ENCODE measurements around the gene PROCA1. TPM values are rescaled to one million over a fixed set of nuclear protein-coding genes. Genes with fewer than 3 reads are reported as not detected.
A peak's percentile ranks its signal among the peaks of the same experiment; 100 is the strongest.

The PROCA1 gene
- total and polyA plus RNA-seq, 2 of the 8 experiments (the other 6 are each of a cell fraction or from before 2014, with no cell fraction given) = 21.2 to 26.3 TPM

DNA sequence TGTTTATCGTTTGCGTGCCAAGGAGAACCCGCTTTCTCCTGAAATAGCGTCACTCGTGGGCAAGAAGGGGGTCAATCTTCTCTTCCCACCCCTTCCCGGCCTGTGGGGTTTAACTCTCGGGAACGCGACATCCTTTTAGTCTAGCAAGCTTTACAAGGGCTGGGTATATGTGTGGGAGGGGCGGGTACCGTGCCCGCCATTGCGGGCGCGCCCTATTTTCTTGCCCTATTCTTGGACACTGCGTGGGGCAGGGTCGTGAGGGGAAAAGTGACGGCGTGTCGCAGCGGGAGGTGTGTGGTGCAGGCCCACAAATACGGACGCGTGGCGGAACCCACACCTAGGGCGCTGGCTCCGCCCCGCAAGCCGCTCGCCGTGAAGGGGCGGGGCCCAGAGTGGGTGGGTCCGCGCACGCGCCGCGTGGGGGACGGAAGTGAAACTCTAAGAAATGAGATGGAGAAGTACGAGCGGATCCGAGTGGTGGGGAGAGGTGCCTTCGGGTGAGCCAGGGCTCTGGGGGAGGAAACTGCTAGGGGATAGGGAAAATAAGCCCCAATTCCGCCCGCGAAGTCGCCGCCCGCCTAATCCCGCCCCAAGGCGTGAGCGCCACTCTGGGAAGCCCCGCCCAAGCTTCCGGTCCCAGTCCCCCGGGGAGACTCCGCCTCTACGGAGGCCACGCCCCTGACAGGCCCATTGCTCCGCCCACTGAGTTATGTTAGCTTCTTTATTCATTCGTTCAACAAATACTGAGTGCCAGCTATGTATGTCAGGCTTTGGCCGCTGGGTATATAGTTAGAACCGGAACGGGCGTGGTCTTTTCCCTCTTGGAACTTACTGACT, 16.9 kb upstream of the PROCA1 start, which contains the start of gene NEK8 (continued):
- TF ChIP-seq EP300 (IDR thresholded peaks at IDR 0.05; ENCODE audit: borderline replicate concordance in 1 of 2, low read depth in 2 of 2, low read length in 2 of 2) = no peak
- TF ChIP-seq BACH1 (IDR thresholded peaks at IDR 0.05; ENCODE audit: low read length) = peak; percentile 78; the same call in 1 of the 2 replicates
- no peak for TF ChIP-seq TAF7 (optimal IDR thresholded peaks at IDR 0.05; ENCODE audit: borderline replicate concordance, low read depth, low read length)
- no peak for TF ChIP-seq SRF (IDR thresholded peaks at IDR 0.05; ENCODE audit: low read depth, low read length)
- no peak for TF ChIP-seq RNF2 (IDR thresholded peaks at IDR 0.05; ENCODE audit: borderline replicate concordance, low read depth, low read length, missing control alignments, poor library complexity, severe bottlenecking)
- TF ChIP-seq MAFK (IDR thresholded peaks at IDR 0.05; ENCODE audit: low read depth, low read length) = no peak
- TF ChIP-seq, protein P1, sequence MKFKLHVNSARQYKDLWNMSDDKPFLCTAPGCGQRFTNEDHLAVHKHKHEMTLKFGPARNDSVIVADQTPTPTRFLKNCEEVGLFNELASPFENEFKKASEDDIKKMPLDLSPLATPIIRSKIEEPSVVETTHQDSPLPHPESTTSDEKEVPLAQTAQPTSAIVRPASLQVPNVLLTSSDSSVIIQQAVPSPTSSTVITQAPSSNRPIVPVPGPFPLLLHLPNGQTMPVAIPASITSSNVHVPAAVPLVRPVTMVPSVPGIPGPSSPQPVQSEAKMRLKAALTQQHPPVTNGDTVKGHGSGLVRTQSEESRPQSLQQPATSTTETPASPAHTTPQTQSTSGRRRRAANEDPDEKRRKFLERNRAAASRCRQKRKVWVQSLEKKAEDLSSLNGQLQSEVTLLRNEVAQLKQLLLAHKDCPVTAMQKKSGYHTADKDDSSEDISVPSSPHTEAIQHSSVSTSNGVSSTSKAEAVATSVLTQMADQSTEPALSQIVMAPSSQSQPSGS (IDR thresholded peaks at IDR 0.05; ENCODE audit: low read length) = no peak
- TF ChIP-seq CTCF (IDR thresholded peaks at IDR 0.05; ENCODE audit: control extremely low read depth in 1 of 3, insufficient read depth in 1 of 3, low read depth in 1 of 3, low read length in 3 of 3) = no peak
- no peak for TF ChIP-seq SIX5 (IDR thresholded peaks at IDR 0.05; ENCODE audit: low read depth, low read length)
- TF ChIP-seq SUZ12 (IDR thresholded peaks at IDR 0.05; ENCODE audit: low read length) = no peak
- TF ChIP-seq CHD2 (IDR thresholded peaks at IDR 0.05; ENCODE audit: low read length) = no peak
- TF ChIP-seq ASH2L (IDR thresholded peaks at IDR 0.05; ENCODE audit: low read length) = peak; percentile 35
- TF ChIP-seq NANOG (IDR thresholded peaks at IDR 0.05; ENCODE audit: insufficient read depth, low read depth, low read length, poor library complexity, severe bottlenecking) = no peak
- no peak for TF ChIP-seq RFX5 (IDR thresholded peaks at IDR 0.05; ENCODE audit: borderline replicate concordance, low read depth, low read length)
- TF ChIP-seq RBBP5 (IDR thresholded peaks at IDR 0.05; ENCODE audit: borderline replicate concordance, low read depth, low read length) = 0 out of 2 replicates have a peak, but pooled peaks have one; percentile 10
- no peak for TF ChIP-seq SIRT6 (IDR thresholded peaks at IDR 0.05; ENCODE audit: low read length)
- TF ChIP-seq CTBP2 (IDR thresholded peaks at IDR 0.05; ENCODE audit: borderline replicate concordance, insufficient read depth, insufficient read length, low read length) = no peak
- TF ChIP-seq KDM1A (IDR thresholded peaks at IDR 0.05; ENCODE audit: borderline replicate concordance, low read length) = no peak
- 0 out of 2 replicates have a peak, but pooled peaks have one; percentile 37 for TF ChIP-seq YY1 (IDR thresholded peaks at IDR 0.05; ENCODE audit: low read depth, low read length)
